Sciatic nerve (tissue), 2 donors: Measurements from ENCODE around the gene HBS1L. TPM values are rescaled to one million over a fixed set of nuclear protein-coding genes. Genes with fewer than 3 reads are reported as not detected.

Experiments used
- ATAC-seq: fragments of 200-7000 bp; cut with Tn5 transposase; one replicate; pipeline ENCODE4 v1.9.1; 2020; ENCODE audit warnings: mild to moderate bottlenecking, moderate library complexity
- DNase-seq: peaks from one replicate; pipeline ENCODE4 v3.0.0-alpha.2; 2020; ENCODE audit warnings: low spot score
- intact Hi-C: fragments of 100-400 bp; cut with DNase I; formaldehyde crosslinking; loops from one replicate; pipeline ENCODE4 v1.14.2; 2022
- total RNA-seq: library from RNA; stranded (reverse); fragmentation: NEBNext Ultra II Directional; extraction: Animal tissue kit (Norgen Biotek cat#: 25700); gene quantifications from one replicate; pipeline ENCODE4 v1.2.1, GENCODE V29; 2021
- donor health status: DM: no; HTN: no; CAD: no.
- donor health status: DM: no; HTN: no; CAD: no.

HBS1L gene
- total RNA-seq, 1 donor from 2014 or later, result 83.0 TPM

- ATAC-seq (no peak), DNase-seq (no peak)
- intact Hi-C loops, result no loop called here
Measured at GRCh38 chr6:135008941-135009290, 45.7 kb downstream of the HBS1L start.

- ATAC-seq (no peak), DNase-seq (no peak)
- intact Hi-C loops, result no loop called here
Measured at GRCh38 chr6:135008072-135008940, 46.3 kb downstream of the HBS1L start.

- intact Hi-C loops, result no loop called here
- DNase-seq (no peak), ATAC-seq (no peak)
Measured at GRCh38 chr6:135006386-135006914, 48.2 kb downstream of the HBS1L start.

GRCh38 chr6:135004399-135004798, 50.2 kb downstream of the HBS1L start:
- DNase-seq (no peak), ATAC-seq (no peak)
- intact Hi-C loops, result no loop called here

GRCh38 chr6:135002974-135003703, 51.5 kb downstream of the HBS1L start:
- DNase-seq (no peak), ATAC-seq (no peak)
- intact Hi-C loops, result no loop called here

GRCh38 chr6:135002229-135002844, 52.3 kb downstream of the HBS1L start:
- ATAC-seq (no peak), DNase-seq (no peak)
- intact Hi-C loops, result no loop called here

- ATAC-seq, result no peak
- intact Hi-C loops, result no loop called here
Measured at GRCh38 chr6:134999107-134999506, 55.5 kb downstream of the HBS1L start.

GRCh38 chr6:134997133-134997995, 57.3 kb downstream of the HBS1L start:
- intact Hi-C loops, result no loop called here
- no peak for ATAC-seq
- no peak for DNase-seq

More at GRCh38 chr6:134999107-134999506, 55.5 kb downstream of the HBS1L start:
- DNase-seq, result no peak

- no peak for ATAC-seq
- intact Hi-C loops, result no loop called here
Measured at GRCh38 chr6:134995536-134995935, 59.1 kb downstream of the HBS1L start.

GRCh38 chr6:134994431-134994830, 60.2 kb downstream of the HBS1L start:
- ATAC-seq (no peak), DNase-seq (no peak)
- intact Hi-C loops, result no loop called here

More at GRCh38 chr6:134995536-134995935, 59.1 kb downstream of the HBS1L start:
- no peak for DNase-seq

GRCh38 chr6:134992155-134992554, 62.5 kb downstream of the HBS1L start:
- intact Hi-C loops, result no loop called here
- no peak for DNase-seq
- ATAC-seq, result no peak

GRCh38 chr6:134990262-134990661, 64.4 kb downstream of the HBS1L start:
- DNase-seq, result no peak
- ATAC-seq, result no peak
- intact Hi-C loops, result no loop called here

- ATAC-seq, result no peak
- DNase-seq, result no peak
- intact Hi-C loops, result no loop called here
Measured at GRCh38 chr6:134984821-134985220, 69.8 kb downstream of the HBS1L start.

- intact Hi-C loops, result no loop called here
- DNase-seq, result no peak
- ATAC-seq, result no peak
Measured at GRCh38 chr6:134983823-134984222, 70.8 kb downstream of the HBS1L start.

- ATAC-seq (no peak), DNase-seq (no peak)
- intact Hi-C loops, result no loop called here
Measured at GRCh38 chr6:134982161-134982560, 72.5 kb downstream of the HBS1L start.

- intact Hi-C loops, result no loop called here
- ATAC-seq (no peak), DNase-seq (no peak)
Measured at GRCh38 chr6:134980846-134981245, 73.8 kb downstream of the HBS1L start.

GRCh38 chr6:134979142-134979541, 75.5 kb downstream of the HBS1L start:
- no peak for DNase-seq
- no peak for ATAC-seq
- intact Hi-C loops, result no loop called here

- no peak for ATAC-seq
- no peak for DNase-seq
- intact Hi-C loops, result no loop called here
Measured at GRCh38 chr6:134974370-134974769, 80.3 kb downstream of the HBS1L start.

GRCh38 chr6:134967711-134968110, 86.9 kb downstream of the HBS1L start:
- ATAC-seq, result no peak
- intact Hi-C loops, result no loop called here

More at GRCh38 chr6:134967711-134968110, 86.9 kb downstream of the HBS1L start:
- DNase-seq, result no peak
